ENCODE results near the gene MDFIC. TPM values are rescaled to one million over a fixed set of nuclear protein-coding genes. Genes with fewer than 3 reads are reported as not detected.

MDFIC gene
- polyA plus RNA-seq, 1 donor, result 30.1 TPM

GRCh38 chr7:114928060-114928459 is 6.2 kb downstream of the MDFIC start:
- DNase-seq, result no peak

- DNase-seq, result no peak
Observed at GRCh38 chr7:114929570-114929969, 7.7 kb downstream of the MDFIC start.

GRCh38 chr7:114930107-114930661 is 8.3 kb downstream of the MDFIC start:
- no peak for DNase-seq

GRCh38 chr7:114930829-114931655 is 9.1 kb downstream of the MDFIC start:
- DNase-seq, result no peak

GRCh38 chr7:114931656-114932011 is 9.7 kb downstream of the MDFIC start:
- no peak for DNase-seq

GRCh38 chr7:114932991-114933390 is 11.1 kb downstream of the MDFIC start:
- no peak for DNase-seq

- DNase-seq, result no peak
Observed at GRCh38 chr7:114933658-114934057, 11.8 kb downstream of the MDFIC start.

- DNase-seq, result no peak
Observed at GRCh38 chr7:114934086-114934485, 12.2 kb downstream of the MDFIC start.

- no peak for DNase-seq
Observed at GRCh38 chr7:114934713-114935112, 12.8 kb downstream of the MDFIC start.

GRCh38 chr7:114936471-114936870 is 14.6 kb downstream of the MDFIC start:
- DNase-seq, result no peak

GRCh38 chr7:114937446-114937845 is 15.6 kb downstream of the MDFIC start:
- DNase-seq, result no peak

- no peak for DNase-seq
Observed at GRCh38 chr7:114938785-114939184, 16.9 kb downstream of the MDFIC start.

- no peak for DNase-seq
Observed at GRCh38 chr7:114939484-114940097, 17.7 kb downstream of the MDFIC start.

- DNase-seq, result no peak
Observed at GRCh38 chr7:114940220-114940619, 18.3 kb downstream of the MDFIC start.

- DNase-seq, result no peak
Observed at GRCh38 chr7:114941692-114942091, 19.8 kb downstream of the MDFIC start.

- DNase-seq, result no peak
Observed at GRCh38 chr7:114942446-114943175, 20.7 kb downstream of the MDFIC start.

- DNase-seq, result no peak
Observed at GRCh38 chr7:114943530-114943929, 21.6 kb downstream of the MDFIC start.

GRCh38 chr7:114943953-114944744 is 22.3 kb downstream of the MDFIC start:
- no peak for DNase-seq

GRCh38 chr7:114944745-114945625 is 23.1 kb downstream of the MDFIC start:
- peak; percentile 94 for DNase-seq

- DNase-seq, result no peak
Observed at GRCh38 chr7:114949231-114949630, 27.3 kb downstream of the MDFIC start.

- no peak for DNase-seq
Observed at GRCh38 chr7:114952296-114952695, 30.4 kb downstream of the MDFIC start.
